Caco-2 (cell line): ENCODE data around the gene PAK5. TPM values are rescaled to one million over a fixed set of nuclear protein-coding genes. Genes with fewer than 3 reads are reported as not detected.

Source experiments
- BruUV-seq: library from RNA; stranded (reverse); fragments of 400-500 nt; replicated peaks from 2 replicates; lab custom pipeline; 2021; lab: Mats Ljungman, UMichigan
- CTCF ChIA-PET: fragments of 300-600 bp; sonication (Branson Sonifier 250); formaldehyde crosslinking; loops from one replicate; lab custom pipeline; 2022; ENCODE audit warnings: antibody characterized with exemption; lab: Charles Lee
- POLR2A ChIA-PET: fragments of 300-600 bp; sonication (Branson Sonifier 250); formaldehyde crosslinking; loops from one replicate; lab custom pipeline; 2022; ENCODE audit warnings: antibody characterized with exemption; lab: Charles Lee
- DNase-seq, 2 experiments: peaks; one replicate each; pipeline versions ENCODE4 v3.0.0 to v3.0.0-alpha.2; 2020 to 2022
- H3K27me3 ChIP-seq: replicated peaks from 2 replicates; pipeline ENCODE4 v1.6.0; 2011; ENCODE audit warnings: low read length; ENCODE audit not compliant: control insufficient read depth, insufficient read depth
- H3K36me3 ChIP-seq: 2 replicates; pipeline ENCODE4 v1.5.1; 2011; ENCODE audit warnings: low read length; ENCODE audit not compliant: control insufficient read depth, insufficient read depth
- H3K4me1 ChIP-seq: fragments of 250-450 bp; sonication (Bioruptor Pico); 2 replicates; pipeline ENCODE4 v1.5.1; 2020; ENCODE audit warnings: mild to moderate bottlenecking
- H3K4me3 ChIP-seq: 2 replicates; pipeline ENCODE4 v1.5.1; 2011; ENCODE audit warnings: low read depth, mild to moderate bottlenecking, control low read depth, low read length
- H3K9me3 ChIP-seq: fragments of 250-450 bp; sonication (Bioruptor Pico); 2 replicates; pipeline ENCODE4 v1.5.1; 2020; ENCODE audit warnings: mild to moderate bottlenecking, moderate library complexity
- H3K27ac Mint-ChIP-seq: one replicate; pipeline ENCODE4 v1.8.0; 2022; ENCODE audit warnings: mixed read lengths; ENCODE audit not compliant: unreplicated experiment
- H3K27me3 Mint-ChIP-seq: one replicate; pipeline ENCODE4 v1.8.0; 2022; ENCODE audit warnings: mixed read lengths; ENCODE audit not compliant: insufficient read depth, unreplicated experiment
- H3K36me3 Mint-ChIP-seq: one replicate; pipeline ENCODE4 v1.8.0; 2022; ENCODE audit warnings: mild to moderate bottlenecking, mixed read lengths; ENCODE audit not compliant: insufficient read depth, unreplicated experiment
- H3K4me1 Mint-ChIP-seq: one replicate; pipeline ENCODE4 v1.8.0; 2022; ENCODE audit warnings: low read depth, mixed read lengths; ENCODE audit not compliant: unreplicated experiment
- H3K4me3 Mint-ChIP-seq: one replicate; pipeline ENCODE4 v1.8.0; 2022; ENCODE audit warnings: mild to moderate bottlenecking, moderate library complexity, mixed read lengths; ENCODE audit not compliant: unreplicated experiment
- H3K9me3 Mint-ChIP-seq: one replicate; pipeline ENCODE4 v1.8.0; 2022; ENCODE audit warnings: mixed read lengths; ENCODE audit not compliant: unreplicated experiment
- intact Hi-C: fragments of 100-400 bp; cut with micrococcal nuclease; formaldehyde crosslinking; loops from one replicate; pipeline ENCODE4 v1.10.0; 2022; ENCODE audit not compliant: unreplicated experiment
- total RNA-seq: library from RNA; stranded (reverse); gene quantifications from 2 replicates; pipeline ENCODE4 v1.2.3, GENCODE V29; 2022
- TF ChIP-seq, protein P1 (sequence below), 2 experiments: fragments of 200-600 bp in 1 of 2; IDR thresholded peaks; 1 replicate in 1 of 2; 2 replicates in 1 of 2; pipeline versions ENCODE4 v1.5.1 to v1.8.0; 2011 to 2022; ENCODE audit warnings: antibody characterized with exemption in 1 of 2, control low read depth in 1 of 2, inconsistent platforms in 1 of 2, low read depth in 1 of 2, low read length in 1 of 2, mild to moderate bottlenecking in 1 of 2, moderate library complexity in 1 of 2; ENCODE audit not compliant: insufficient read depth in 1 of 2, severe bottlenecking in 1 of 2, unreplicated experiment in 1 of 2

PAK5 gene
- total RNA-seq, 1 experiment from 2014 or later: not detected

GRCh38 chr20:9686455-9686854 is 152.4 kb downstream of the PAK5 start:
- no TSS peak for BruUV-seq
- POLR2A ChIA-PET: no interaction called here
- H3K4me3 ChIP-seq: no peak overlapping the region
- H3K27me3 ChIP-seq: no peaks in the 10 kb centered on the region
- H3K36me3 Mint-ChIP-seq: no peaks in the 10 kb centered on the region
- H3K27ac Mint-ChIP-seq: no peak overlapping the region
- peaks cover 5% of the 10 kb centered on the region for H3K27me3 Mint-ChIP-seq
- TF ChIP-seq, protein P1, sequence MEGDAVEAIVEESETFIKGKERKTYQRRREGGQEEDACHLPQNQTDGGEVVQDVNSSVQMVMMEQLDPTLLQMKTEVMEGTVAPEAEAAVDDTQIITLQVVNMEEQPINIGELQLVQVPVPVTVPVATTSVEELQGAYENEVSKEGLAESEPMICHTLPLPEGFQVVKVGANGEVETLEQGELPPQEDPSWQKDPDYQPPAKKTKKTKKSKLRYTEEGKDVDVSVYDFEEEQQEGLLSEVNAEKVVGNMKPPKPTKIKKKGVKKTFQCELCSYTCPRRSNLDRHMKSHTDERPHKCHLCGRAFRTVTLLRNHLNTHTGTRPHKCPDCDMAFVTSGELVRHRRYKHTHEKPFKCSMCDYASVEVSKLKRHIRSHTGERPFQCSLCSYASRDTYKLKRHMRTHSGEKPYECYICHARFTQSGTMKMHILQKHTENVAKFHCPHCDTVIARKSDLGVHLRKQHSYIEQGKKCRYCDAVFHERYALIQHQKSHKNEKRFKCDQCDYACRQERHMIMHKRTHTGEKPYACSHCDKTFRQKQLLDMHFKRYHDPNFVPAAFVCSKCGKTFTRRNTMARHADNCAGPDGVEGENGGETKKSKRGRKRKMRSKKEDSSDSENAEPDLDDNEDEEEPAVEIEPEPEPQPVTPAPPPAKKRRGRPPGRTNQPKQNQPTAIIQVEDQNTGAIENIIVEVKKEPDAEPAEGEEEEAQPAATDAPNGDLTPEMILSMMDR (IDR thresholded peaks at IDR 0.05; ENCODE audit: insufficient read depth in 1 of 2, low read depth in 1 of 2, low read length in 1 of 2, severe bottlenecking in 1 of 2, unreplicated experiment in 1 of 2): no peak
- DNase-seq: no peak
- no peaks in the 10 kb centered on the region for H3K4me1 Mint-ChIP-seq
- no peaks in the 10 kb centered on the region for H3K9me3 ChIP-seq
- no peak overlapping the region for H3K4me3 Mint-ChIP-seq
- H3K4me1 ChIP-seq: no peaks in the 10 kb centered on the region
- no peaks in the 10 kb centered on the region for H3K36me3 ChIP-seq
- intact Hi-C loops: no loop called here
- CTCF ChIA-PET: no interaction called here
- no peaks in the 10 kb centered on the region for H3K9me3 Mint-ChIP-seq

DNA sequence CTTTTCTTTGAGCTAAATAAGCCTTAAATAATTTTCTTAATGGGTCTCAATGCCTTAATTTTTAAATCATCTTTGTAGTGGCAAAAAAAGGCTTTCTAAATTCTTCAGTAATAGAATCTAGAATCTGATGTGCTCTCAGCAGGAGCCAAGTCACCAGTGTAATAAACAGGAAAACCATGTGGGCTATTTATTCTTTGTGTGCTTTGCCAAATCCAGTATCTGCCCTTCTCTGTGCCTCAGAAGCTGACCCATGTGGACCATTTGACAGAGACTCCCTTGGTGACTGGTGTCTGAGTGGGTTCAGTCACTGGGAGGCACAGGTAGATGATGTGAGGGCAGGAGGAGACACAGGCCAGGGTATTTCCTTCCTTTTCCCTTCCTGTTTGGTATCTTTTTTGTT is 152.9 kb downstream of the PAK5 start:
- Histone ChIP-seq H3K4me1 (no peaks in the 10 kb centered on the region), H3K27me3 (no peaks in the 10 kb centered on the region), H3K9me3 (no peaks in the 10 kb centered on the region), H3K36me3 (no peaks in the 10 kb centered on the region), H3K4me3 (no peak overlapping the region)
- DNase-seq: no peak
- no peak overlapping the region for H3K27ac Mint-ChIP-seq
- H3K4me3 Mint-ChIP-seq: no peak overlapping the region
- BruUV-seq: no TSS peak
- intact Hi-C loops: no loop called here
- H3K36me3 Mint-ChIP-seq: no peaks in the 10 kb centered on the region
- peaks cover 6% of the 10 kb centered on the region for H3K27me3 Mint-ChIP-seq
- no peaks in the 10 kb centered on the region for H3K4me1 Mint-ChIP-seq
- ChIA-PET POLR2A (no interaction called here), CTCF (no interaction called here)
- TF ChIP-seq, protein P1 (IDR thresholded peaks at IDR 0.05; ENCODE audit: insufficient read depth in 1 of 2, low read depth in 1 of 2, low read length in 1 of 2, severe bottlenecking in 1 of 2, unreplicated experiment in 1 of 2): no peak
- no peaks in the 10 kb centered on the region for H3K9me3 Mint-ChIP-seq

DNA sequence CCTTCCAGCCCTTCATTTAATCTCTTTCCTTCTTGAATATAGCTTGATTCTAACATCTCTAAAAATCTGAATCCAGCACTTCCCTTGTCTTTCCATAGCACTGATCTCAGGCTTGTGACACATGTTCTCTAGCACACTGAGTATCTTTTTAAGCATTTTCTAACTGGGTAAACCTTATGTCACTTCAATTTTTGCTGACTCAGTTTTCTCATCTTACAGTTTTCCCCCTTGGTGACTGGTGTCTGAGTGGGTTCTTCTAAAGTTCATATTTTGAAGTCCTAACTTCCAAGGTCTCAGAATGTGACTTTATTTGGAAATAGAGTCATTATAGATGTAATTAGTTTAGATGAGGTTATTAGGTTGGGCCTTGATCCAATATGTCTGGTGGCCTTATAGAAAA is 153.9 kb downstream of the PAK5 start:
- H3K4me1 Mint-ChIP-seq: no peaks in the 10 kb centered on the region
- no peaks in the 10 kb centered on the region for H3K9me3 ChIP-seq
- no peaks in the 10 kb centered on the region for H3K36me3 ChIP-seq
- H3K27me3 ChIP-seq: no peaks in the 10 kb centered on the region
- intact Hi-C loops: no loop called here
- BruUV-seq: no TSS peak
- peaks cover 7% of the 10 kb centered on the region for H3K27me3 Mint-ChIP-seq
- H3K36me3 Mint-ChIP-seq: no peaks in the 10 kb centered on the region
- TF ChIP-seq, protein P1 (IDR thresholded peaks at IDR 0.05; ENCODE audit: insufficient read depth in 1 of 2, low read depth in 1 of 2, low read length in 1 of 2, severe bottlenecking in 1 of 2, unreplicated experiment in 1 of 2): no peak
- no peaks in the 10 kb centered on the region for H3K9me3 Mint-ChIP-seq
- no peak overlapping the region for H3K27ac Mint-ChIP-seq
- ChIA-PET POLR2A (no interaction called here), CTCF (no interaction called here)
- H3K4me1 ChIP-seq: no peaks in the 10 kb centered on the region
- no peak overlapping the region for H3K4me3 ChIP-seq
- no peak overlapping the region for H3K4me3 Mint-ChIP-seq
- no peak for DNase-seq
